Mucosa of descending colon (tissue), 3 donors: Measurements from ENCODE around the gene AP3D1. TPM values are rescaled to one million over a fixed set of nuclear protein-coding genes. Genes with fewer than 3 reads are reported as not detected.

Experiments
- ATAC-seq: fragments of 200-7000 bp; cut with Tn5 transposase; one replicate; pipeline ENCODE4 v1.9.1; 2020; ENCODE audit warnings: mild to moderate bottlenecking, moderate library complexity
- DNase-seq, 3 donors: peaks; one replicate each; pipeline ENCODE4 v3.0.0-alpha.2; 2020
- H3K36me3 ChIP-seq: fragments of 200-600 bp; one replicate; pipeline ENCODE4 v1.8.0; 2021; ENCODE audit warnings: low read depth, mild to moderate bottlenecking
- H3K4me1 ChIP-seq: fragments of 200-600 bp; one replicate; pipeline ENCODE4 v1.8.0; 2021; ENCODE audit warnings: low read depth, mild to moderate bottlenecking
- H3K4me3 ChIP-seq: fragments of 200-600 bp; one replicate; pipeline ENCODE4 v1.8.0; 2021; ENCODE audit warnings: mild to moderate bottlenecking
- H3K9me3 ChIP-seq: fragments of 200-600 bp; one replicate; pipeline ENCODE4 v1.8.0; 2021; ENCODE audit warnings: mild to moderate bottlenecking
- CTCF ChIP-seq: fragments of 200-600 bp; IDR thresholded peaks from one replicate; pipeline ENCODE4 v1.8.0; 2022; ENCODE audit warnings: antibody characterized with exemption, mild to moderate bottlenecking
- intact Hi-C, 2 donors: fragments of 100-400 bp; cut with DNase I in 1 of 2; cut with micrococcal nuclease in 1 of 2; formaldehyde crosslinking; loops; one replicate each; pipeline versions ENCODE4 v1.11.0 to v1.11.1; 2022; cut with DNase I, micrococcal nuclease
- total RNA-seq, 3 donors: library from RNA; stranded (reverse); fragmentation: NEBNext Ultra II Directional in 2 of 3; extraction: Animal tissue kit (Norgen Biotek cat#: 25700) in 2 of 3; gene quantifications; one replicate each; pipeline versions ENCODE4 v1.2.1 to v1.2.4, GENCODE V29; 2021 to 2023
- donor health status: DM: no; HTN: no; CAD: no; lungs with moderate emphysema.
- donor health status: DM: no; HTN: no; CAD: no.
- donor health status: DM: no; HTN: yes; CAD: no.

AP3D1 gene
- total RNA-seq, 3 donors from 2014 or later = 103 to 120 (median 103) TPM

GRCh38 chr19:2123682-2124387 is 27.5 kb downstream of the AP3D1 start:
- H3K9me3 ChIP-seq = no peaks in the 10 kb centered on the region
- H3K4me3 ChIP-seq = no peak overlapping the region
- DNase-seq = peak in 2 of 3 donors; percentile 14 to 48
- no peak for TF ChIP-seq CTCF
- no peak for ATAC-seq
- H3K4me1 ChIP-seq = no peaks in the 10 kb centered on the region
- H3K36me3 ChIP-seq = peaks cover under 1% of the 10 kb centered on the region
- intact Hi-C loops = no loop called here

DNA sequence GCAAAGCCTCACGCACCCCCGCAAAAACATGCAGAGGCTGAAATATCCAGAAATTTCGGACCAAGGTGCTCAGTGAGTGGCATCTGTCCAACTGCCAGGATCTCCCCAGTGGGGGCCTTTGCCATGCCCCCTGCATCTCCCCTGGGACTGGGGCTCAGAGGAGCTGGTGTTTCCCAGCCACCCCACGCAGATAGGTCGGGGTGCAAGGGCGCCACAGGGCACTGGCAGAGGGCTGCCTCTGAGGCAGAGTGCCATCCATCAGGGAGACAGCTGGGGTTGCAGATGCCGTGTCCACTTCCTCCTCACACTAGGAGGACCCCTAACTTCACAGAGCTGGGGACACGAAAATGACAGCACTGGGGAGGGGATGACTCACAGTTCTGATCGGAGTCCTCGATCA is 28.4 kb downstream of the AP3D1 start:
- intact Hi-C loops = no loop called here
- no peak for DNase-seq
- no peak for TF ChIP-seq CTCF
- H3K4me1 ChIP-seq = no peaks in the 10 kb centered on the region
- no peaks in the 10 kb centered on the region for H3K9me3 ChIP-seq
- H3K4me3 ChIP-seq = no peak overlapping the region
- no peak for ATAC-seq
- H3K36me3 ChIP-seq = peaks cover 9% of the 10 kb centered on the region

GRCh38 chr19:2122251-2122650 is 29.1 kb downstream of the AP3D1 start:
- Histone ChIP-seq H3K4me3 (no peak overlapping the region), H3K36me3 (peaks cover 9% of the 10 kb centered on the region), H3K4me1 (no peaks in the 10 kb centered on the region), H3K9me3 (no peaks in the 10 kb centered on the region)
- DNase-seq (peak in 1 of 3 donors; percentile 40), ATAC-seq (no peak)
- no peak for TF ChIP-seq CTCF
- intact Hi-C loops = no loop called here

DNA sequence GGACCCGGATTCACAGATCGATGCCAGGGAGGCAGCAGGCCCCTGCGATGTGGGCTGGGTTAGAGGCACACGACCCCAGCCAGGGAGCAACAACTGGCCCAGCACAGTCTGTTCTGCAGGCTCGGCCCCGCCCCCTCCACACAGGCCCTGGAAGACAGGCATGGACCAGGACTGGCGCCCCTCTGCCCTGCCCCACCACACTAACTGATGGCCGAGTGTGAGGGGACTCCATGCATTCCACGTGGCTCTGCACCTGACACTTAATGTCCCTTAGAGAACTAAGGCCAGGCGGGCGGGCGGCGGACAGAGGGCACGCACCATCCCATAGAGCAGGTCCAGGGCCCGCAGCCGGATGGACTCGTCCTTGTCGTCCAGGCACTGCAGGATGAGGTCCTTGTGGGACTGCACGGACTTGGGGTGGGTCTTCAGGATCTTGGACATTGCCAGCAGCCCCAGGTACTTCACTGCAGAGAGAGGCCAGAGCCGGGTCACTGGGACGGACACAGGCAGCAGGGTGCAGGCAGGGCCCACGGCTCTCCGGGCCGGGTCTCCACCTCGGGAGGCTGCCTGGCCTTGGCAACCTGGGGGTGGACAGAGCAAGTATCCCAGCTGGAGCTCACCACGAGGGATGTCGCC is 29.8 kb downstream of the AP3D1 start:
- ATAC-seq (no peak), DNase-seq (no peak)
- intact Hi-C loops = no loop called here
- TF ChIP-seq CTCF = no peak
- Histone ChIP-seq H3K4me1 (no peaks in the 10 kb centered on the region), H3K9me3 (no peaks in the 10 kb centered on the region), H3K36me3 (peaks cover 16% of the 10 kb centered on the region), H3K4me3 (no peak overlapping the region)

- no peak for TF ChIP-seq CTCF
- intact Hi-C loops = no loop called here
- no peak for ATAC-seq
Measured at GRCh38 chr19:2120821-2121220, 30.5 kb downstream of the AP3D1 start.

More at GRCh38 chr19:2120821-2121220, 30.5 kb downstream of the AP3D1 start:
- Histone ChIP-seq H3K4me3 (no peak overlapping the region), H3K36me3 (peaks cover 24% of the 10 kb centered on the region), H3K9me3 (no peaks in the 10 kb centered on the region), H3K4me1 (no peaks in the 10 kb centered on the region)
- DNase-seq = no peak
